ENCODE measurements around the gene HPN.

DNA sequence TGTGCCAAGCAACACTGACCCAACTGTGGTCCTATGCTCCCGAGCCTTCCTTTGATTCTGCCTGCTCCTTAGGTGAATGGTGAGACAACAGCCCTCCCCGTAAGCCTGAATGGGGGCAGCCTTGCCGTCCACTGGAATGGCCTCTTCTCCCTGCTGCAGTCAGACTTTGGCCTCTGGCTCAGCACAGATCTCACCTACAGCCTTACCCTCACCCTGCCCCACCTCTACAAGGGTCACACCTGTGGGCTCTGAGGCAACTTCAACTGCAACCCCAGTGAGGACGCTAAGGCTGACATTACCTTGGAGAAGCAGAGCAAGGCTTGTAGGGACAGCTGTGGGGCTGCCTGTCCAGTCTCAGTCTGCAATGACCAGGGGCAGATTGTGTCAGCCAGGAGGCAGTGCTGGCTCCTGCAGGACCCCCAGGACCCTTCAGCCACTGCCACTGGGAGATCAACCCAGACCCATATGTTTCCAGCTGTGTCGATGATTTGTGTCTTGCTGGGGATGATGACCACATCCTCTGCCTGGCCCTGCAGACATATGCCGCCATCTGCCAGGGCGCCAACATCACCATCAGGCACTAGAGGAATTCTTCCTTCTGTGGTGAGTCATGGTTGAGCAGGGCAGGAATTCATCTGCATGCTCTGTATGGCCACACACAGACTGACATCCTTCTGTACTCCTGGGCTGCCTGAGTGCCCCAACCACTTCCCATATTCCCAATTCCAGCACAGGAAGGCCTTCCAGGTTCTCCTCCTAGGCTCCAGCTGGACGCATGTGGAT lies 46.8 kb downstream of the HPN start:
- TF ChIP-seq POLR2AphosphoS5 (IDR thresholded peaks at IDR 0.05) (no peak), POLR2A (IDR thresholded peaks at IDR 0.05) (no peak)
- TF ChIP-seq, protein P1, sequence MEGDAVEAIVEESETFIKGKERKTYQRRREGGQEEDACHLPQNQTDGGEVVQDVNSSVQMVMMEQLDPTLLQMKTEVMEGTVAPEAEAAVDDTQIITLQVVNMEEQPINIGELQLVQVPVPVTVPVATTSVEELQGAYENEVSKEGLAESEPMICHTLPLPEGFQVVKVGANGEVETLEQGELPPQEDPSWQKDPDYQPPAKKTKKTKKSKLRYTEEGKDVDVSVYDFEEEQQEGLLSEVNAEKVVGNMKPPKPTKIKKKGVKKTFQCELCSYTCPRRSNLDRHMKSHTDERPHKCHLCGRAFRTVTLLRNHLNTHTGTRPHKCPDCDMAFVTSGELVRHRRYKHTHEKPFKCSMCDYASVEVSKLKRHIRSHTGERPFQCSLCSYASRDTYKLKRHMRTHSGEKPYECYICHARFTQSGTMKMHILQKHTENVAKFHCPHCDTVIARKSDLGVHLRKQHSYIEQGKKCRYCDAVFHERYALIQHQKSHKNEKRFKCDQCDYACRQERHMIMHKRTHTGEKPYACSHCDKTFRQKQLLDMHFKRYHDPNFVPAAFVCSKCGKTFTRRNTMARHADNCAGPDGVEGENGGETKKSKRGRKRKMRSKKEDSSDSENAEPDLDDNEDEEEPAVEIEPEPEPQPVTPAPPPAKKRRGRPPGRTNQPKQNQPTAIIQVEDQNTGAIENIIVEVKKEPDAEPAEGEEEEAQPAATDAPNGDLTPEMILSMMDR (IDR thresholded peaks at IDR 0.05): no peak
